Tibial artery (tissue), 4 donors: ENCODE results near the gene IGF1R.

Source experiments
- DNase-seq, 2 donors: peaks; one replicate each; pipeline ENCODE4 v3.0.0-alpha.2; 2019
- H3K27ac ChIP-seq, 2 donors: fragments of 200-600 bp; sonication (generic) in 1 of 2; 1 replicate in 1 of 2; 2 replicates in 1 of 2; pipeline ENCODE4 v1.5.1; 2018 to 2019; ENCODE audit warnings: mild to moderate bottlenecking in 1 of 2
- H3K27me3 ChIP-seq, 2 donors: fragments of 200-600 bp; sonication (generic) in 1 of 2; one replicate each; pipeline versions ENCODE4 v1.5.1 to v1.6.0; 2016 to 2019
- H3K36me3 ChIP-seq, 3 donors: fragments of 200-600 bp; sonication (generic) in 2 of 3; one replicate each; pipeline ENCODE4 v1.5.1; 2016 to 2019; ENCODE audit warnings: mild to moderate bottlenecking in 2 of 3
- H3K4me1 ChIP-seq, 4 donors: fragments of 200-600 bp; sonication (generic) in 2 of 4; 1 replicate in 3 of 4; 2 replicates in 1 of 4; pipeline ENCODE4 v1.5.1; 2016 to 2019
- H3K4me3 ChIP-seq, 2 donors: fragments of 200-600 bp; sonication (generic) in 1 of 2; 1 replicate in 1 of 2; 2 replicates in 1 of 2; pipeline ENCODE4 v1.5.1; 2018 to 2019; ENCODE audit warnings: mild to moderate bottlenecking in 2 of 2
- H3K9me3 ChIP-seq, 3 donors: fragments of 200-600 bp; sonication (generic) in 1 of 3; one replicate each; pipeline ENCODE4 v1.5.1; 2016 to 2019
- CTCF ChIP-seq, 2 experiments: fragments of 200-600 bp in 1 of 2; fragments of 450-650 bp in 1 of 2; IDR thresholded peaks; one replicate each; pipeline ENCODE4 v1.5.1; 2017 to 2019; ENCODE audit warnings: antibody characterized with exemption in 2 of 2, mild to moderate bottlenecking in 1 of 2, moderate library complexity in 1 of 2
- intact Hi-C: fragments of 100-400 bp; cut with DNase I; formaldehyde crosslinking; loops from one replicate; pipeline ENCODE4 v1.15.0; 2023; ENCODE audit warnings: low total_unique reads

Gene IGF1R

GRCh38 chr15:98952381-98952803, 304.1 kb downstream of the IGF1R start:
- Histone ChIP-seq H3K9me3 (no peaks in the 10 kb centered on the region), H3K4me1 (peaks cover 0 to 74% (median 56%) of the 10 kb centered on the region in 4 donors), H3K36me3 (peaks cover 33 to 63% (median 38%) of the 10 kb centered on the region in 3 donors), H3K27me3 (no peaks in the 10 kb centered on the region), H3K27ac (peak overlapping the region; percentile 95), H3K4me3 (no peak overlapping the region)
- intact Hi-C loops, result loop anchor here (10.0 kb wide), 1 partner anchor 68 kb away; no protein-coding TSS in a partner anchor
- DNase-seq, result no peak
- TF ChIP-seq CTCF (IDR thresholded peaks at IDR 0.05), result no peak

- Histone ChIP-seq H3K4me3 (no peak overlapping the region), H3K36me3 (peaks cover 38 to 63% (median 46%) of the 10 kb centered on the region in 3 donors), H3K4me1 (peaks cover 0 to 66% (median 49%) of the 10 kb centered on the region in 4 donors), H3K9me3 (no peaks in the 10 kb centered on the region), H3K27me3 (no peaks in the 10 kb centered on the region), H3K27ac (peak overlapping the region; percentile 95)
- no peak for DNase-seq
- TF ChIP-seq CTCF (IDR thresholded peaks at IDR 0.05), result no peak
- intact Hi-C loops, result loop anchor here (10.0 kb wide), 1 partner anchor 68 kb away; no protein-coding TSS in a partner anchor
These were observed 304.9 kb downstream of the IGF1R start for GRCh38 chr15:98953000-98953787.

- DNase-seq, result peak in 1 of 2 donors; percentile 85
- no peak for TF ChIP-seq CTCF (IDR thresholded peaks at IDR 0.05)
- H3K4me3 ChIP-seq, result no peak overlapping the region
- H3K9me3 ChIP-seq, result no peaks in the 10 kb centered on the region
- no peaks in the 10 kb centered on the region for H3K27me3 ChIP-seq
- peaks cover 0 to 61% (median 49%) of the 10 kb centered on the region in 4 donors for H3K4me1 ChIP-seq
- H3K27ac ChIP-seq, result peak overlapping the region; percentile 95
- intact Hi-C loops, result loop anchor here (2.0 to 10.0 kb wide), 2 partner anchors 39 to 69 kb away; no protein-coding TSS in a partner anchor
- peaks cover 38 to 63% (median 46%) of the 10 kb centered on the region in 3 donors for H3K36me3 ChIP-seq
These were observed 305.6 kb downstream of the IGF1R start for GRCh38 chr15:98953968-98954367.

- Histone ChIP-seq H3K4me1 (peaks cover 0 to 61% (median 49%) of the 10 kb centered on the region in 4 donors), H3K27me3 (no peaks in the 10 kb centered on the region), H3K27ac (peak overlapping the region; percentile 95), H3K4me3 (no peak overlapping the region), H3K36me3 (peaks cover 38 to 63% (median 46%) of the 10 kb centered on the region in 3 donors), H3K9me3 (no peaks in the 10 kb centered on the region)
- no peak for TF ChIP-seq CTCF (IDR thresholded peaks at IDR 0.05)
- intact Hi-C loops, result loop anchor here (2.0 to 10.0 kb wide), 2 partner anchors 40 to 70 kb away; no protein-coding TSS in a partner anchor
- DNase-seq, result peak; percentile 90 to 97
These were observed 306.1 kb downstream of the IGF1R start for GRCh38 chr15:98954411-98954810.

GRCh38 chr15:98955331-98955730, 307.0 kb downstream of the IGF1R start:
- peaks cover 37 to 60% (median 46%) of the 10 kb centered on the region in 3 donors for H3K36me3 ChIP-seq
- no peak overlapping the region for H3K4me3 ChIP-seq
- intact Hi-C loops, result loop anchor here (2.0 to 10.0 kb wide), 2 partner anchors 41 to 71 kb away; no protein-coding TSS in a partner anchor
- DNase-seq, result peak; percentile 61 to 86
- no peak for TF ChIP-seq CTCF (IDR thresholded peaks at IDR 0.05)
- H3K4me1 ChIP-seq, result peaks cover 0 to 61% (median 49%) of the 10 kb centered on the region in 4 donors
- no peaks in the 10 kb centered on the region for H3K27me3 ChIP-seq
- no peaks in the 10 kb centered on the region for H3K9me3 ChIP-seq
- H3K27ac ChIP-seq, result peak overlapping the region; percentile 95
